GM23338 (cell line): ENCODE measurements around the gene SLC6A5. TPM values are rescaled to one million over a fixed set of nuclear protein-coding genes. Genes with fewer than 3 reads are reported as not detected.
A peak's percentile ranks its signal among the peaks of the same experiment; 100 is the strongest.

ENCODE experiments used
- ATAC-seq: fragments of 200-7000 bp; cut with Tn5 transposase; 3 replicates; pipeline ENCODE4 v1.9.1; 2020
- DNase-seq: peaks from one replicate; pipeline ENCODE4 v3.0.0-alpha.2; 2015; ENCODE audit warnings: low spot score
- H2AFZ ChIP-seq: fragments of 200-600 bp; sonication (generic); 2 replicates; pipeline ENCODE4 v1.8.0; 2016; ENCODE audit warnings: antibody characterized with exemption, mild to moderate bottlenecking, moderate library complexity
- H3F3A ChIP-seq: fragments of 200-600 bp; sonication (generic); replicated peaks from 2 replicates; pipeline ENCODE4 v1.8.0; 2017; ENCODE audit warnings: antibody characterized with exemption, mixed run types, low read depth
- H3K27ac ChIP-seq: fragments of 200-600 bp; sonication (generic); 2 replicates; pipeline ENCODE4 v1.6.1; 2016; ENCODE audit warnings: low read depth
- H3K27me3 ChIP-seq: fragments of 200-600 bp; sonication (generic); 2 replicates; pipeline ENCODE4 v1.8.0; 2016; ENCODE audit warnings: mild to moderate bottlenecking, mixed run types, moderate library complexity; ENCODE audit not compliant: insufficient read depth
- H3K36me3 ChIP-seq: fragments of 200-600 bp; sonication (generic); 2 replicates; pipeline ENCODE4 v1.8.0; 2016; ENCODE audit warnings: mild to moderate bottlenecking; ENCODE audit not compliant: insufficient read depth
- H3K4me1 ChIP-seq: fragments of 200-600 bp; sonication (generic); 2 replicates; pipeline ENCODE4 v1.8.0; 2016; ENCODE audit warnings: mild to moderate bottlenecking, moderate library complexity; ENCODE audit not compliant: insufficient read depth
- H3K4me2 ChIP-seq: fragments of 200-600 bp; sonication (generic); 2 replicates; pipeline ENCODE4 v1.7.1; 2017; ENCODE audit warnings: mixed run types
- H3K4me3 ChIP-seq: fragments of 200-600 bp; sonication (generic); 2 replicates; pipeline ENCODE4 v1.6.1; 2016; ENCODE audit warnings: mixed run types
- H3K79me2 ChIP-seq: fragments of 200-600 bp; sonication (generic); replicated peaks from 2 replicates; pipeline ENCODE4 v1.8.0; 2017; ENCODE audit warnings: mild to moderate bottlenecking; ENCODE audit not compliant: insufficient read depth
- H3K9me2 ChIP-seq: fragments of 200-600 bp; sonication (generic); 2 replicates; pipeline ENCODE4 v1.8.0; 2017; ENCODE audit not compliant: insufficient read depth
- H4K20me1 ChIP-seq: fragments of 200-600 bp; sonication (generic); replicated peaks from 2 replicates; pipeline ENCODE4 v1.8.0; 2017; ENCODE audit warnings: mild to moderate bottlenecking; ENCODE audit not compliant: insufficient read depth
- H3K27ac Mint-ChIP-seq: 2 replicates; pipeline ENCODE4 v1.8.0; 2020; ENCODE audit warnings: inconsistent platforms, mild to moderate bottlenecking, moderate library complexity, mixed read lengths
- H3K27me3 Mint-ChIP-seq: 3 replicates; pipeline ENCODE4 v1.8.0; 2022; ENCODE audit warnings: low read depth, mild to moderate bottlenecking, moderate library complexity, mixed read lengths, inconsistent platforms; ENCODE audit not compliant: insufficient read depth, poor library complexity
- H3K36me3 Mint-ChIP-seq: 3 replicates; pipeline ENCODE4 v1.8.0; 2021; ENCODE audit warnings: low read depth, mild to moderate bottlenecking, inconsistent platforms, moderate library complexity, mixed read lengths
- H3K4me1 Mint-ChIP-seq: 3 replicates; pipeline ENCODE4 v1.8.0; 2020; ENCODE audit warnings: mild to moderate bottlenecking, inconsistent platforms, mixed read lengths
- H3K4me3 Mint-ChIP-seq: 3 replicates; pipeline ENCODE4 v1.8.0; 2021; ENCODE audit warnings: moderate library complexity, mild to moderate bottlenecking, inconsistent platforms, mixed read lengths
- H3K9me3 Mint-ChIP-seq: 3 replicates; pipeline ENCODE4 v1.8.0; 2020; ENCODE audit warnings: moderate library complexity, mild to moderate bottlenecking, inconsistent platforms, mixed read lengths
- EZH2 ChIP-seq: fragments of 200-600 bp; sonication (generic); IDR thresholded peaks from one replicate; pipeline ENCODE4 v1.8.0; 2017; ENCODE audit warnings: antibody characterized with exemption, mild to moderate bottlenecking, low read depth; ENCODE audit not compliant: unreplicated experiment
- JUNB ChIP-seq: IDR thresholded peaks from one replicate; pipeline ENCODE4 v1.6.1; 2016; ENCODE audit warnings: antibody characterized with exemption; ENCODE audit not compliant: unreplicated experiment
- POLR2AphosphoS5 ChIP-seq: IDR thresholded peaks from 2 replicates; pipeline ENCODE4 v1.6.1; 2016; ENCODE audit warnings: antibody characterized with exemption, low read depth
- STAT1 ChIP-seq: IDR thresholded peaks from one replicate; pipeline ENCODE4 v1.6.1; 2016; ENCODE audit warnings: antibody characterized with exemption; ENCODE audit not compliant: unreplicated experiment
- ZNF331 ChIP-seq: fragments of 250-450 bp; sonication (Bioruptor Pico); IDR thresholded peaks from 2 replicates; pipeline ENCODE4 v1.5.0; 2020; ENCODE audit warnings: low read depth, mild to moderate bottlenecking, moderate library complexity
- polyA plus RNA-seq: library from polyadenylated mRNA; unstranded; fragments of >200 nt; fragmentation: Nextera tagmentation; extraction: Ambion mirVana; gene quantifications from 2 replicates; pipeline ENCODE4 v1.2.1, GENCODE V29; 2016
- total RNA-seq: library from RNA; depleted of rRNA; stranded (reverse); fragments of >200 nt; shearing (Covaris generic); gene quantifications from 2 replicates; pipeline ENCODE4 v1.2.3, GENCODE V29; 2014
- TF ChIP-seq, protein P1 (sequence below): IDR thresholded peaks from 2 replicates; pipeline ENCODE4 v1.6.1; 2016; ENCODE audit warnings: antibody characterized with exemption
- TF ChIP-seq, protein P2 (sequence below): fragments of 250-450 bp; sonication (Bioruptor Pico); IDR thresholded peaks from 2 replicates; pipeline ENCODE4 v1.5.0; 2020; ENCODE audit warnings: mild to moderate bottlenecking, moderate library complexity

The SLC6A5 gene
- total and polyA plus RNA-seq, 2 experiments from 2014 or later, result not detected

DNA sequence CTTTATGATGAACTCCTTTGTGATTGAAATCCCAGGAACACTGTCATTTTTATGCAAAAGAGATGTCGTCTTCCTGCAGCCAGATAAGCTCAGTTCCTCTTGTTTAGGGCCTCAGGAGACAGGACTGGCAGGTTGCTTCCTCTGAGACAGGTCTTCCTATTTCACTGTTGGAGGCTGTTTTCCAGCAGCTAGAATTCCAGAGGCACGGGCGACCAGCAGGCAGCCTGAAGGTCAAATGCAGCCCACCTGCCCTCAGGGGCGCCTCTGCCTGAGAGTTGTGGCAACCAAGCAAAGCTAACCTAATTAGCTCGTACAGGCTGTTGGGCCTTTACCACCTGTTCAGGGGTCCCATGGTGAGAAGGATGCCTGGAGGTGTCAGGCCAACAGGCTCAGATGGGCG lies 22.3 kb downstream of the SLC6A5 start:
- Histone ChIP-seq H3K27ac (no peak overlapping the region; the same call in 1 of the 2 replicates), H3K36me3 (no peaks in the 10 kb centered on the region), H4K20me1 (no peaks in the 10 kb centered on the region), H3K4me3 (no peak overlapping the region), H2AFZ (no peak overlapping the region), H3K4me1 (peaks cover 18% of the 10 kb centered on the region), H3K9me2 (0 out of 2 replicates have a peak, but pooled peaks cover 3% of the 10 kb centered on the region), H3K4me2 (peak overlapping the region; percentile 68), H3K27me3 (no peaks in the 10 kb centered on the region), H3K79me2 (no peaks in the 10 kb centered on the region), H3F3A (0 out of 2 replicates have a peak, but pooled peaks cover 6% of the 10 kb centered on the region)
- Mint-ChIP-seq H3K4me1 (peaks cover 38% of the 10 kb centered on the region), H3K27me3 (peaks cover 2% of the 10 kb centered on the region), H3K4me3 (peak overlapping the region; percentile 47; the same call in 2 of the 3 replicates), H3K36me3 (no peaks in the 10 kb centered on the region), H3K9me3 (no peaks in the 10 kb centered on the region; the same call in 2 of the 3 replicates), H3K27ac (no peak overlapping the region; the same call in 1 of the 2 replicates)
- DNase-seq (peak; percentile 55), ATAC-seq (peak; percentile 87)
- TF ChIP-seq, protein P1, sequence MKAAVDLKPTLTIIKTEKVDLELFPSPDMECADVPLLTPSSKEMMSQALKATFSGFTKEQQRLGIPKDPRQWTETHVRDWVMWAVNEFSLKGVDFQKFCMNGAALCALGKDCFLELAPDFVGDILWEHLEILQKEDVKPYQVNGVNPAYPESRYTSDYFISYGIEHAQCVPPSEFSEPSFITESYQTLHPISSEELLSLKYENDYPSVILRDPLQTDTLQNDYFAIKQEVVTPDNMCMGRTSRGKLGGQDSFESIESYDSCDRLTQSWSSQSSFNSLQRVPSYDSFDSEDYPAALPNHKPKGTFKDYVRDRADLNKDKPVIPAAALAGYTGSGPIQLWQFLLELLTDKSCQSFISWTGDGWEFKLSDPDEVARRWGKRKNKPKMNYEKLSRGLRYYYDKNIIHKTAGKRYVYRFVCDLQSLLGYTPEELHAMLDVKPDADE, result no peak
- TF ChIP-seq EZH2 (no peak), POLR2AphosphoS5 (no peak), JUNB (no peak), ZNF331 (CRISPR knock-in tag) (no peak), STAT1 (no peak)
- TF ChIP-seq, protein P2, sequence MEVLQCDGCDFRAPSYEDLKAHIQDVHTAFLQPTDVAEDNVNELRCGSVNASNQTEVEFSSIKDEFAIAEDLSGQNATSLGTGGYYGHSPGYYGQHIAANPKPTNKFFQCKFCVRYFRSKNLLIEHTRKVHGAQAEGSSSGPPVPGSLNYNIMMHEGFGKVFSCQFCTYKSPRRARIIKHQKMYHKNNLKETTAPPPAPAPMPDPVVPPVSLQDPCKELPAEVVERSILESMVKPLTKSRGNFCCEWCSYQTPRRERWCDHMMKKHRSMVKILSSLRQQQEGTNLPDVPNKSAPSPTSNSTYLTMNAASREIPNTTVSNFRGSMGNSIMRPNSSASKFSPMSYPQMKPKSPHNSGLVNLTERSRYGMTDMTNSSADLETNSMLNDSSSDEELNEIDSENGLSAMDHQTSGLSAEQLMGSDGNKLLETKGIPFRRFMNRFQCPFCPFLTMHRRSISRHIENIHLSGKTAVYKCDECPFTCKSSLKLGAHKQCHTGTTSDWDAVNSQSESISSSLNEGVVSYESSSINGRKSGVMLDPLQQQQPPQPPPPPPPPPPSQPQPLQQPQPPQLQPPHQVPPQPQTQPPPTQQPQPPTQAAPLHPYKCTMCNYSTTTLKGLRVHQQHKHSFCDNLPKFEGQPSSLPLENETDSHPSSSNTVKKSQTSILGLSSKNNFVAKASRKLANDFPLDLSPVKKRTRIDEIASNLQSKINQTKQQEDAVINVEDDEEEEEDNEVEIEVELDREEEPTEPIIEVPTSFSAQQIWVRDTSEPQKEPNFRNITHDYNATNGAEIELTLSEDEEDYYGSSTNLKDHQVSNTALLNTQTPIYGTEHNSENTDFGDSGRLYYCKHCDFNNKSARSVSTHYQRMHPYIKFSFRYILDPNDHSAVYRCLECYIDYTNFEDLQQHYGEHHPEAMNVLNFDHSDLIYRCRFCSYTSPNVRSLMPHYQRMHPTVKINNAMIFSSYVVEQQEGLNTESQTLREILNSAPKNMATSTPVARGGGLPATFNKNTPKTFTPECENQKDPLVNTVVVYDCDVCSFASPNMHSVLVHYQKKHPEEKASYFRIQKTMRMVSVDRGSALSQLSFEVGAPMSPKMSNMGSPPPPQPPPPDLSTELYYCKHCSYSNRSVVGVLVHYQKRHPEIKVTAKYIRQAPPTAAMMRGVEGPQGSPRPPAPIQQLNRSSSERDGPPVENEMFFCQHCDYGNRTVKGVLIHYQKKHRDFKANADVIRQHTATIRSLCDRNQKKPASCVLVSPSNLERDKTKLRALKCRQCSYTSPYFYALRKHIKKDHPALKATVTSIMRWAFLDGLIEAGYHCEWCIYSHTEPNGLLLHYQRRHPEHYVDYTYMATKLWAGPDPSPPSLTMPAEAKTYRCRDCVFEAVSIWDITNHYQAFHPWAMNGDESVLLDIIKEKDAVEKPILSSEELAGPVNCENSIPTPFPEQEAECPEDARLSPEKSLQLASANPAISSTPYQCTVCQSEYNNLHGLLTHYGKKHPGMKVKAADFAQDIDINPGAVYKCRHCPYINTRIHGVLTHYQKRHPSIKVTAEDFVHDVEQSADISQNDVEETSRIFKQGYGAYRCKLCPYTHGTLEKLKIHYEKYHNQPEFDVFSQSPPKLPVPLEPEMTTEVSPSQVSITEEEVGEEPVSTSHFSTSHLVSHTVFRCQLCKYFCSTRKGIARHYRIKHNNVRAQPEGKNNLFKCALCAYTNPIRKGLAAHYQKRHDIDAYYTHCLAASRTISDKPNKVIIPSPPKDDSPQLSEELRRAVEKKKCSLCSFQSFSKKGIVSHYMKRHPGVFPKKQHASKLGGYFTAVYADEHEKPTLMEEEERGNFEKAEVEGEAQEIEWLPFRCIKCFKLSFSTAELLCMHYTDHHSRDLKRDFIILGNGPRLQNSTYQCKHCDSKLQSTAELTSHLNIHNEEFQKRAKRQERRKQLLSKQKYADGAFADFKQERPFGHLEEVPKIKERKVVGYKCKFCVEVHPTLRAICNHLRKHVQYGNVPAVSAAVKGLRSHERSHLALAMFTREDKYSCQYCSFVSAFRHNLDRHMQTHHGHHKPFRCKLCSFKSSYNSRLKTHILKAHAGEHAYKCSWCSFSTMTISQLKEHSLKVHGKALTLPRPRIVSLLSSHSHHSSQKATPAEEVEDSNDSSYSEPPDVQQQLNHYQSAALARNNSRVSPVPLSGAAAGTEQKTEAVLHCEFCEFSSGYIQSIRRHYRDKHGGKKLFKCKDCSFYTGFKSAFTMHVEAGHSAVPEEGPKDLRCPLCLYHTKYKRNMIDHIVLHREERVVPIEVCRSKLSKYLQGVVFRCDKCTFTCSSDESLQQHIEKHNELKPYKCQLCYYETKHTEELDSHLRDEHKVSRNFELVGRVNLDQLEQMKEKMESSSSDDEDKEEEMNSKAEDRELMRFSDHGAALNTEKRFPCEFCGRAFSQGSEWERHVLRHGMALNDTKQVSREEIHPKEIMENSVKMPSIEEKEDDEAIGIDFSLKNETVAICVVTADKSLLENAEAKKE (CRISPR knock-in tag), result peak; percentile 46; the same call in 1 of the 2 replicates
